Neural cell (in vitro differentiated cells): ENCODE results near the gene CHCHD2.
"Not testable (repeated sequence)": the region's sequence is repeated elsewhere in the genome, so short reads cannot be mapped to it uniquely, and the experiment has no call there.

Experiments used
- EZH2 ChIP-seq: fragments of 200-600, 300-800 bp; shearing (Covaris generic), sonication (generic); IDR thresholded peaks from 2 replicates; pipeline ENCODE4 v1.6.1; 2014; ENCODE audit warnings: antibody characterized with exemption, low read length, borderline replicate concordance, mild to moderate bottlenecking; ENCODE audit not compliant: insufficient read depth, poor library complexity, severe bottlenecking
- MXI1 ChIP-seq: fragments of 450-650 bp; conservative IDR thresholded peaks from 2 replicates; pipeline ENCODE4 v1.6.1; 2014; ENCODE audit warnings: antibody characterized with exemption, mild to moderate bottlenecking; ENCODE audit not compliant: poor library complexity, severe bottlenecking
- POLR2AphosphoS5 ChIP-seq: IDR thresholded peaks from 2 replicates; pipeline ENCODE4 v1.6.1; 2012
- RAD21 ChIP-seq: fragments of 450-650 bp; conservative IDR thresholded peaks from 2 replicates; pipeline ENCODE4 v1.6.1; 2014; ENCODE audit warnings: antibody characterized with exemption, mild to moderate bottlenecking, moderate library complexity
- TAF1 ChIP-seq: IDR thresholded peaks from 2 replicates; pipeline ENCODE4 v1.6.1; 2012; ENCODE audit warnings: low read depth
- TF ChIP-seq, protein P1 (sequence below): fragments of 450-650 bp; IDR thresholded peaks from 2 replicates; pipeline ENCODE4 v1.5.1; 2014; ENCODE audit warnings: antibody characterized with exemption, mild to moderate bottlenecking, moderate library complexity; ENCODE audit not compliant: poor library complexity, severe bottlenecking
- TF ChIP-seq, protein P2 (sequence below): IDR thresholded peaks from 2 replicates; pipeline ENCODE4 v1.6.1; 2012; ENCODE audit warnings: borderline replicate concordance

DNA sequence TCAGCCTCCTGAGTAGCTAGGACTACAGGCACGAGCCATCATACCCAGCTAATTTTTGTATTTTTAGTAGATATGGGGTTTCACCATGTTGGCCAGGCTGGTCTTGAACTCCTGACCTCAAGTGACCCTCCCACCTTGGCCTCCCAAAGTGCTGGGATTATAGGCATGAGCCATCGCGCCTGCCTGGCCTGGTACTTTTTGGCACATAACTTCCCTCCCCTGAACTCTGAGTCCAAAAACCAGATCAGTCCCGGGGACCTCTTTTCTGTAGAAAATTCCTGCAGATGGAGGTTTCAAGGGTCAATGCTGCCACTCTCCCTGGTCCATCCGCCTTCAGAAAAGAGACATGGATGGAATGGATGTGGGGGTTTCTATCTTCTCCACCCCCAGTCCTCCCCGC lies 13.9 kb downstream of the CHCHD2 start:
- TF ChIP-seq POLR2AphosphoS5, EZH2, MXI1, RAD21, TAF1: not testable (repeated sequence)
- TF ChIP-seq, protein P1, sequence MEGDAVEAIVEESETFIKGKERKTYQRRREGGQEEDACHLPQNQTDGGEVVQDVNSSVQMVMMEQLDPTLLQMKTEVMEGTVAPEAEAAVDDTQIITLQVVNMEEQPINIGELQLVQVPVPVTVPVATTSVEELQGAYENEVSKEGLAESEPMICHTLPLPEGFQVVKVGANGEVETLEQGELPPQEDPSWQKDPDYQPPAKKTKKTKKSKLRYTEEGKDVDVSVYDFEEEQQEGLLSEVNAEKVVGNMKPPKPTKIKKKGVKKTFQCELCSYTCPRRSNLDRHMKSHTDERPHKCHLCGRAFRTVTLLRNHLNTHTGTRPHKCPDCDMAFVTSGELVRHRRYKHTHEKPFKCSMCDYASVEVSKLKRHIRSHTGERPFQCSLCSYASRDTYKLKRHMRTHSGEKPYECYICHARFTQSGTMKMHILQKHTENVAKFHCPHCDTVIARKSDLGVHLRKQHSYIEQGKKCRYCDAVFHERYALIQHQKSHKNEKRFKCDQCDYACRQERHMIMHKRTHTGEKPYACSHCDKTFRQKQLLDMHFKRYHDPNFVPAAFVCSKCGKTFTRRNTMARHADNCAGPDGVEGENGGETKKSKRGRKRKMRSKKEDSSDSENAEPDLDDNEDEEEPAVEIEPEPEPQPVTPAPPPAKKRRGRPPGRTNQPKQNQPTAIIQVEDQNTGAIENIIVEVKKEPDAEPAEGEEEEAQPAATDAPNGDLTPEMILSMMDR = not testable (repeated sequence)
- TF ChIP-seq, protein P2, sequence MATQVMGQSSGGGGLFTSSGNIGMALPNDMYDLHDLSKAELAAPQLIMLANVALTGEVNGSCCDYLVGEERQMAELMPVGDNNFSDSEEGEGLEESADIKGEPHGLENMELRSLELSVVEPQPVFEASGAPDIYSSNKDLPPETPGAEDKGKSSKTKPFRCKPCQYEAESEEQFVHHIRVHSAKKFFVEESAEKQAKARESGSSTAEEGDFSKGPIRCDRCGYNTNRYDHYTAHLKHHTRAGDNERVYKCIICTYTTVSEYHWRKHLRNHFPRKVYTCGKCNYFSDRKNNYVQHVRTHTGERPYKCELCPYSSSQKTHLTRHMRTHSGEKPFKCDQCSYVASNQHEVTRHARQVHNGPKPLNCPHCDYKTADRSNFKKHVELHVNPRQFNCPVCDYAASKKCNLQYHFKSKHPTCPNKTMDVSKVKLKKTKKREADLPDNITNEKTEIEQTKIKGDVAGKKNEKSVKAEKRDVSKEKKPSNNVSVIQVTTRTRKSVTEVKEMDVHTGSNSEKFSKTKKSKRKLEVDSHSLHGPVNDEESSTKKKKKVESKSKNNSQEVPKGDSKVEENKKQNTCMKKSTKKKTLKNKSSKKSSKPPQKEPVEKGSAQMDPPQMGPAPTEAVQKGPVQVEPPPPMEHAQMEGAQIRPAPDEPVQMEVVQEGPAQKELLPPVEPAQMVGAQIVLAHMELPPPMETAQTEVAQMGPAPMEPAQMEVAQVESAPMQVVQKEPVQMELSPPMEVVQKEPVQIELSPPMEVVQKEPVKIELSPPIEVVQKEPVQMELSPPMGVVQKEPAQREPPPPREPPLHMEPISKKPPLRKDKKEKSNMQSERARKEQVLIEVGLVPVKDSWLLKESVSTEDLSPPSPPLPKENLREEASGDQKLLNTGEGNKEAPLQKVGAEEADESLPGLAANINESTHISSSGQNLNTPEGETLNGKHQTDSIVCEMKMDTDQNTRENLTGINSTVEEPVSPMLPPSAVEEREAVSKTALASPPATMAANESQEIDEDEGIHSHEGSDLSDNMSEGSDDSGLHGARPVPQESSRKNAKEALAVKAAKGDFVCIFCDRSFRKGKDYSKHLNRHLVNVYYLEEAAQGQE = not testable (repeated sequence)
